B cell (primary cell): ENCODE data around the gene ZNF540.

Experiments
- EZH2 ChIP-seq: IDR thresholded peaks from 2 replicates; pipeline ENCODE4 v1.6.1; 2012; ENCODE audit warnings: borderline replicate concordance, low read depth, mild to moderate bottlenecking, moderate library complexity, low read length; ENCODE audit not compliant: insufficient read depth, poor library complexity, severe bottlenecking
- TF ChIP-seq, protein P1 (sequence below): fragments of 200-600 bp; IDR thresholded peaks from one replicate; pipeline ENCODE4 v1.8.0; 2022; ENCODE audit warnings: antibody characterized with exemption, mild to moderate bottlenecking

DNA sequence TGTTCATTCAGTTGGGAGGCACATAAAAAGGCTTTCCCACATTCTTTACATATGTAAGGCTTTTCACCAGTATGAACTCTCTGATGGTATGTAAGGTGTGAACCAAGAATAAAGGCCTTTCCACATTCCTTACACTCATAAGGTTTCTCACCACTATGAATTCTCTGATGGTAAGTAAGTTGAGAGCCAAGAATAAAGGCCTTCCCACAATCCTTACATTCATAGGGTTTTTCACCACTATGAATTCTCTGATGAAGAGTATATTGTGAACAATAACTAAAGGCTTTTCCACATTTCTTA, 29.4 kb upstream of the ZNF540 start:
- TF ChIP-seq, protein P1, sequence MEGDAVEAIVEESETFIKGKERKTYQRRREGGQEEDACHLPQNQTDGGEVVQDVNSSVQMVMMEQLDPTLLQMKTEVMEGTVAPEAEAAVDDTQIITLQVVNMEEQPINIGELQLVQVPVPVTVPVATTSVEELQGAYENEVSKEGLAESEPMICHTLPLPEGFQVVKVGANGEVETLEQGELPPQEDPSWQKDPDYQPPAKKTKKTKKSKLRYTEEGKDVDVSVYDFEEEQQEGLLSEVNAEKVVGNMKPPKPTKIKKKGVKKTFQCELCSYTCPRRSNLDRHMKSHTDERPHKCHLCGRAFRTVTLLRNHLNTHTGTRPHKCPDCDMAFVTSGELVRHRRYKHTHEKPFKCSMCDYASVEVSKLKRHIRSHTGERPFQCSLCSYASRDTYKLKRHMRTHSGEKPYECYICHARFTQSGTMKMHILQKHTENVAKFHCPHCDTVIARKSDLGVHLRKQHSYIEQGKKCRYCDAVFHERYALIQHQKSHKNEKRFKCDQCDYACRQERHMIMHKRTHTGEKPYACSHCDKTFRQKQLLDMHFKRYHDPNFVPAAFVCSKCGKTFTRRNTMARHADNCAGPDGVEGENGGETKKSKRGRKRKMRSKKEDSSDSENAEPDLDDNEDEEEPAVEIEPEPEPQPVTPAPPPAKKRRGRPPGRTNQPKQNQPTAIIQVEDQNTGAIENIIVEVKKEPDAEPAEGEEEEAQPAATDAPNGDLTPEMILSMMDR, result no peak
- TF ChIP-seq EZH2, result no peak
